DND-41 (cell line): ENCODE measurements around the gene FFAR4.

Experiments
- CTCF ChIP-seq: IDR thresholded peaks from 2 replicates; pipeline ENCODE4 v1.5.1; 2012; ENCODE audit warnings: borderline replicate concordance, low read length, moderate library complexity, mild to moderate bottlenecking; ENCODE audit not compliant: poor library complexity, severe bottlenecking; ENCODE audit errors: extremely low read depth
- EZH2 ChIP-seq: IDR thresholded peaks from 3 replicates; pipeline ENCODE4 v1.6.1; 2012; ENCODE audit warnings: borderline replicate concordance, low read depth, mild to moderate bottlenecking, moderate library complexity, low read length, inconsistent platforms; ENCODE audit not compliant: severe bottlenecking

DNA sequence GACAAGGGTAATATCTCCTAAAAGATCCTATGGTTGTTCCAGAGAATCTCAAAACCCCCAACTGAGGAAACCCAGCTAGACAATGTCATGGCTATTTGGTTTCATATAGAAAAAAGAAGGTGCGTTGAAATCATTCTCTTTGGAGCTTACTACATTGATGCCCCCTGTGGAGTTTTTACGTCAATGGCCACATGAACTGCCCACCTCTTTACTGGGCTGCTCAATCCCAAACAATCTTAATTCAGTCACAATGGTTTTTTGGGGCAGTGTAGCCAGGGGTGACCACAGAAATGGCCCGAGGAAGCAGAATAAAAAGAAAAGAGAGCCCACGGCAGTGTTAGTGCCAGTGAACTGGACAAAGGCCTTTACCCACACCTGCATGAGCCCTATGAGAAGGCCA lies 26.8 kb downstream of the FFAR4 start:
- TF ChIP-seq CTCF (no peak), EZH2 (no peak)
